Stomach (tissue), 9 donors: ENCODE data around the gene STK38. TPM values are rescaled to one million over a fixed set of nuclear protein-coding genes. Genes with fewer than 3 reads are reported as not detected.

Experiments
- DNase-seq, 2 donors: peaks; one replicate each; pipeline versions ENCODE4 v3.0.0 to v3.0.0-alpha.2; 2013 to 2019
- H3K27ac ChIP-seq, 5 donors: fragments of 200-600 bp in 4 of 5; sonication (generic) in 4 of 5; one replicate each; pipeline ENCODE4 v1.5.1; 2013 to 2019; ENCODE audit warnings: mild to moderate bottlenecking in 1 of 5, moderate library complexity in 1 of 5
- H3K27me3 ChIP-seq, 3 donors: fragments of 200-600 bp; sonication (generic); one replicate each; pipeline ENCODE4 v1.5.1; 2017 to 2019; ENCODE audit warnings: mixed run types in 1 of 3
- H3K36me3 ChIP-seq, 4 donors: fragments of 200-600 bp; sonication (generic); 1 replicate in 3 of 4; 2 replicates in 1 of 4; pipeline ENCODE4 v1.5.1; 2016 to 2019
- H3K4me1 ChIP-seq, 4 donors: fragments of 200-600 bp; sonication (generic); one replicate each; pipeline ENCODE4 v1.5.1; 2016 to 2019
- H3K4me3 ChIP-seq, 4 donors: fragments of 200-600 bp; sonication (generic) in 3 of 4; one replicate each; pipeline ENCODE4 v1.5.1; 2016 to 2019; ENCODE audit warnings: mild to moderate bottlenecking in 1 of 4
- H3K9me3 ChIP-seq, 4 donors: fragments of 200-600 bp; sonication (generic); one replicate each; pipeline ENCODE4 v1.5.1; 2016 to 2019
- EP300 ChIP-seq: sonication (generic); formaldehyde crosslinking; IDR thresholded peaks from one replicate; pipeline ENCODE4 v1.6.1; 2017; ENCODE audit warnings: antibody characterized with exemption
- POLR2A ChIP-seq, 4 donors: fragments of 450-650 bp; IDR thresholded peaks; one replicate each; pipeline ENCODE4 v1.6.1; 2016; ENCODE audit warnings: antibody characterized with exemption in 4 of 4, control low read depth in 2 of 4, mild to moderate bottlenecking in 1 of 4, moderate library complexity in 1 of 4
- POLR2AphosphoS5 ChIP-seq, 3 donors: sonication (generic); formaldehyde crosslinking; IDR thresholded peaks; one replicate each; pipeline ENCODE4 v1.6.1; 2016; ENCODE audit warnings: antibody characterized with exemption in 3 of 3
- WGBS, 5 donors: extraction: QIAGEN DNeasy Blood & Tissue Kit in 3 of 5; methylation state at CpG; one replicate each; pipeline versions ENCODE4 v1.1.5 to v1.1.7; 2013 to 2018; 5-methylcytosine and 5-hydroxymethylcytosine counted together
- intact Hi-C: fragments of 100-400 bp; cut with DNase I; formaldehyde crosslinking; loops from one replicate; pipeline ENCODE4 v1.15.1; 2023; ENCODE audit warnings: low total_unique reads
- polyA plus RNA-seq, 3 donors: library from polyadenylated mRNA; stranded (reverse); fragments of 200-250 nt; gene quantifications; one replicate each; pipeline ENCODE4 v1.2.3, GENCODE V29; 2013
- total RNA-seq, 5 donors: library from RNA; depleted of rRNA; stranded (reverse); fragments of >200 nt; gene quantifications; one replicate each; pipeline versions ENCODE4 v1.1.0 to v1.2.3, GENCODE V29; 2014 to 2016
- TF ChIP-seq, protein P1 (sequence below), 7 experiments: fragments of 450-650 bp in 4 of 7; fragments of 200-600 bp in 3 of 7; sonication (generic) in 3 of 7; IDR thresholded peaks; one replicate each; pipeline ENCODE4 v1.5.1; 2016 to 2019; ENCODE audit warnings: antibody characterized with exemption in 7 of 7, control low read depth in 2 of 7, mild to moderate bottlenecking in 1 of 7
- donor health status: healthy with polysubstance abuse.
- donor health status: Bipolar disorder and iron deficiency.
- donor health status: healthy.

The STK38 gene
- total and polyA plus RNA-seq, 8 donors: 14.1 to 63.7 (median 24.0) TPM

DNA sequence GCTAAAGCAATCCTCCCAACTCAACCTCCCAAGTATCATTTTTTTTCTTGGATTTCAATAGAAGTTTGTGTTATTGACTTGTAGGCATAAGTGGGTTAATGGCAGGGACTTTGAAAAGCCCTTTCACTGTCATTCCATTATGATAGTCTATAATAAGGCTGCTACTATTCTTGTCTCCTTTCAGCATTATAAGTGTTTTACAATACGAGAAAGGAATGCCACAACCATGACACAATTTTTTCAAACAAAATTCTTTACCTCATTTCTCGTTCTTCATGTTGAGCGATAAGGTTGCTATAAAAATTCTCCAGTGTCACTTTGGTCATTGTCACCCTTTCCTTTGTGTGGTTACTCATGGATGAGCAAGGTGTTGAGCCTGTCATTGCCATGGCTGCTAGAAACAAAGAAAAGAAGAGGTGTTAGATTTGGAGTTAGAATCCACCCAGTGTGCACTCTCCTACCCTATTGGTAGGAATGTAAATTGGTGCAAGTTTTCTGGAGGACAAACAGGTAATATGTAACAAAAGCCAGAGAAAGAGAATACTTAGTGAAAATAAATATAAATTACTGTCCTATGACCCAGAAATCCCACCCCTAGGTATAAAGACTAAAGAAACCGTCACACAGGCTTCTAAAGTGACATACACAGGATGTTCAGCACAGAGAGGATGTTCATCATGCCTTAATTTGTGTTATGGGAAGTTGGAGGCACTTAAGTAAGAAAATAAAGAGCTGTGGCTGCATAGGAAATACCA lies 7.3 kb downstream of the STK38 start:
- Histone ChIP-seq H3K36me3 (peaks cover 14 to 61% (median 59%) of the 10 kb centered on the region in 4 donors), H3K4me1 (peaks cover 14 to 33% (median 24%) of the 10 kb centered on the region in 4 donors), H3K4me3 (no peak overlapping the region), H3K27ac (no peak overlapping the region), H3K27me3 (no peaks in the 10 kb centered on the region), H3K9me3 (no peaks in the 10 kb centered on the region)
- intact Hi-C loops: no loop called here
- no peak for TF ChIP-seq EP300
- no peak for TF ChIP-seq POLR2AphosphoS5 (IDR thresholded peaks at IDR 0.05)
- no peak for TF ChIP-seq POLR2A (IDR thresholded peaks at IDR 0.05)
- TF ChIP-seq, protein P1, sequence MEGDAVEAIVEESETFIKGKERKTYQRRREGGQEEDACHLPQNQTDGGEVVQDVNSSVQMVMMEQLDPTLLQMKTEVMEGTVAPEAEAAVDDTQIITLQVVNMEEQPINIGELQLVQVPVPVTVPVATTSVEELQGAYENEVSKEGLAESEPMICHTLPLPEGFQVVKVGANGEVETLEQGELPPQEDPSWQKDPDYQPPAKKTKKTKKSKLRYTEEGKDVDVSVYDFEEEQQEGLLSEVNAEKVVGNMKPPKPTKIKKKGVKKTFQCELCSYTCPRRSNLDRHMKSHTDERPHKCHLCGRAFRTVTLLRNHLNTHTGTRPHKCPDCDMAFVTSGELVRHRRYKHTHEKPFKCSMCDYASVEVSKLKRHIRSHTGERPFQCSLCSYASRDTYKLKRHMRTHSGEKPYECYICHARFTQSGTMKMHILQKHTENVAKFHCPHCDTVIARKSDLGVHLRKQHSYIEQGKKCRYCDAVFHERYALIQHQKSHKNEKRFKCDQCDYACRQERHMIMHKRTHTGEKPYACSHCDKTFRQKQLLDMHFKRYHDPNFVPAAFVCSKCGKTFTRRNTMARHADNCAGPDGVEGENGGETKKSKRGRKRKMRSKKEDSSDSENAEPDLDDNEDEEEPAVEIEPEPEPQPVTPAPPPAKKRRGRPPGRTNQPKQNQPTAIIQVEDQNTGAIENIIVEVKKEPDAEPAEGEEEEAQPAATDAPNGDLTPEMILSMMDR (IDR thresholded peaks at IDR 0.05): no peak
- WGBS, 5 donors: 88 to 95% (median 92%) methylated on average over 4 of the region's 4 CpGs
- peak in 1 of 2 donors; percentile 32 for DNase-seq

DNA sequence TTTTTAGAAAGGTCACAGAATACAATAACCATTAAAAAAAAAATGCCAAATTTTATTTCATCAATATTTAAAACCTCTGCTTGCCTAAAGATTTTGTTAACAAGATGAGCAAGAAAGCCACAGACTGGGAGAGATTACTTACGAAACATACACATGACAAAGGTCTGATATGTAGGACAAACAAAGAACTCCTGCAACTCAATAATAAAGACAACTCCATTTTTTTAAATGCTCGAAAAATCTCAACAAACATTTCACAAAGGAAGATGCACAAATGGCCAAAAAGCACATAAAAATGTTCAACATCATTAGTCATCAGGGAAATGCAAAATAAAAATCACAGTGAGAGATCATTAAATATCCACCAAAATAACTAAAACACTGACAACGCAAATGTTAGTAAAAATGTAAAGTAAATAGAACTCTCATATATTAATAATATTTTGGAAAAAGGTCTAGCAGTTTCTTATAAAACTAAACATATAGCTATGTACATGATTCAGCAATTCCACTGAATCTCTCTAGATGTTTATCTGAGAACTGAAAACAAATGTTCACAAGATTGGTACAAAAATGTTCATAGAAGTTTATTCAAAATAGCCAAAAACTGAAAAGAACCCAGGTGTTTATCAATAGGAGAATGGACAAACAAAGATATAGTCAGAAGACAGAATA lies 10.3 kb downstream of the STK38 start:
- no peaks in the 10 kb centered on the region for H3K27me3 ChIP-seq
- H3K9me3 ChIP-seq: no peaks in the 10 kb centered on the region
- H3K4me1 ChIP-seq: peaks cover 0 to 21% (median 8%) of the 10 kb centered on the region in 4 donors
- H3K4me3 ChIP-seq: no peak overlapping the region
- DNase-seq: no peak
- TF ChIP-seq EP300 (no peak), POLR2A (IDR thresholded peaks at IDR 0.05) (no peak), POLR2AphosphoS5 (IDR thresholded peaks at IDR 0.05) (no peak)
- TF ChIP-seq, protein P1 (IDR thresholded peaks at IDR 0.05): no peak
- peaks cover 14 to 77% (median 64%) of the 10 kb centered on the region in 4 donors for H3K36me3 ChIP-seq
- 87 to 93% (median 93%) methylated on average over 3 of the region's 3 CpGs for WGBS, 5 donors
- H3K27ac ChIP-seq: no peak overlapping the region
- intact Hi-C loops: no loop called here

DNA sequence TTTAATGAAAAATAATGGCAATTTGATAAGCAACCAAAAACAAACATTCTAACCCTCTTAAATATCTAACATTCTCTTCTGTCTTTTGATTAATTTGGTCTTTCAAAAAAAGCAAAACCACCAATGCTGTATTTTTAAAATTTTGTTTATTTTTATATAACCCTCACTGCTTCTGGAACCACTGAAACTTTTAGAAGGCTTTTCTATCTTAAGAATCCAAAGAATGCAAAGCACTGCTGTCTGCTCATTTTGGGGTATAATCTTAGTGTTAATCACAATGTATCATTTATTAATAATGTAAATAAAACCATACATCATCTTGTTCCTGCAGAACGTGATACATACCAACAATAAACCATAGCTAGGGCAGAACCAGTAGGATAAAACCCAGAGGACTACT lies 14.0 kb downstream of the STK38 start:
- Histone ChIP-seq H3K4me3 (no peak overlapping the region), H3K36me3 (peaks cover 3 to 70% (median 54%) of the 10 kb centered on the region in 4 donors), H3K27me3 (no peaks in the 10 kb centered on the region), H3K4me1 (peaks cover 0 to 14% (median 4%) of the 10 kb centered on the region in 4 donors), H3K9me3 (no peaks in the 10 kb centered on the region), H3K27ac (no peak overlapping the region)
- TF ChIP-seq POLR2AphosphoS5 (IDR thresholded peaks at IDR 0.05) (no peak), EP300 (no peak), POLR2A (IDR thresholded peaks at IDR 0.05) (no peak)
- TF ChIP-seq, protein P1 (IDR thresholded peaks at IDR 0.05): no peak
- no peak for DNase-seq
- intact Hi-C loops: no loop called here
- 19 to 40% (median 35%) methylated on average over 1 of the region's 1 CpG for WGBS, 5 donors

DNA sequence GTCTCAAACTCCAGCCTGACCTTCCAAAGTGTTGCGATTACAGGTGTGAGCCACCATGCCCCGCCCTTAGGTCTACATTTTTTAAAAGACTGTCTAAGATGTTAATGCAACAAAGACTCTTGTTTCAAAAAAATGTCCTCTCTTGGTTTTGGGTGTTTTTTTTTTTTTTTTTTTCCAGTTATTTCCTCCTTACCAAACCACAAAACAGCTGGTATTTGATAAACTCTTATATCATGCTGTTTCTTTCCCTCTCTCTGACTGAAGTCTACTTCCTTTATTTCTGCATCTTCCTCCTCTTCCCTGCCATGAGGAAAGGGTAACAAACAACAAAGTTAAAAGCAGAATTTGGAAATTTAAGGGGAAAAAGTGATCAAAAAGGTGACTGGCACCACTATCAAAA lies 21.2 kb downstream of the STK38 start:
- no peak for TF ChIP-seq POLR2A (IDR thresholded peaks at IDR 0.05)
- no peak for TF ChIP-seq EP300
- TF ChIP-seq, protein P1 (IDR thresholded peaks at IDR 0.05): no peak
- peaks cover 22 to 77% (median 59%) of the 10 kb centered on the region in 4 donors for H3K36me3 ChIP-seq
- H3K27me3 ChIP-seq: no peaks in the 10 kb centered on the region
- no peak for DNase-seq
- H3K4me3 ChIP-seq: no peak overlapping the region
- no peaks in the 10 kb centered on the region for H3K9me3 ChIP-seq
- 65 to 97% (median 91%) methylated on average over 2 of the region's 2 CpGs for WGBS, 5 donors
- intact Hi-C loops: no loop called here
- H3K4me1 ChIP-seq: peaks cover 0 to 33% (median 5%) of the 10 kb centered on the region in 4 donors
- H3K27ac ChIP-seq: no peak overlapping the region
